PC-3 (cell line): ENCODE measurements around the gene CHST11. TPM values are rescaled to one million over a fixed set of nuclear protein-coding genes. Genes with fewer than 3 reads are reported as not detected.

Experiments
- ATAC-seq: fragments of 200-7000 bp; cut with Tn5 transposase; 2 replicates; pipeline ENCODE4 v1.9.1; 2020; ENCODE audit warnings: mild to moderate bottlenecking, moderate library complexity
- BruUV-seq: library from RNA; stranded (reverse); fragments of 400-500 nt; replicated peaks from 2 replicates; lab custom pipeline; 2021; lab: Mats Ljungman, UMichigan
- CTCF ChIA-PET: fragments of 300-600 bp; sonication (Branson Sonifier 250); formaldehyde crosslinking; loops from one replicate; lab custom pipeline; 2022; ENCODE audit warnings: antibody characterized with exemption; lab: Charles Lee
- POLR2A ChIA-PET: fragments of 300-600 bp; sonication (Branson Sonifier 250); formaldehyde crosslinking; loops from one replicate; lab custom pipeline; 2022; ENCODE audit warnings: antibody characterized with exemption; ENCODE audit not compliant: unreplicated experiment; lab: Charles Lee
- DNase-seq: peaks from one replicate; pipeline ENCODE4 v3.0.0-alpha.2; 2015
- H2AFZ ChIP-seq: fragments of 300-600 bp; sonication (generic); 2 replicates; pipeline ENCODE4 v1.6.0; 2016; ENCODE audit warnings: antibody characterized with exemption, low read length
- H3F3A ChIP-seq: fragments of 300-600 bp; sonication (generic); one replicate; pipeline ENCODE4 v1.6.0; 2017; ENCODE audit warnings: antibody characterized with exemption, low read length, control low read depth, mild to moderate bottlenecking; ENCODE audit not compliant: unreplicated experiment
- H3K27ac ChIP-seq: fragments of 300-600 bp; sonication (generic); 2 replicates; pipeline ENCODE4 v1.5.1; 2016; ENCODE audit warnings: mild to moderate bottlenecking, low read length
- H3K27me3 ChIP-seq: fragments of 300-600 bp; sonication (generic); 2 replicates; pipeline ENCODE4 v1.6.1; 2016; ENCODE audit warnings: low read length, mixed read lengths
- H3K36me3 ChIP-seq: fragments of 300-600 bp; sonication (generic); 2 replicates; pipeline ENCODE4 v1.6.1; 2016; ENCODE audit warnings: low read depth, mixed run types, low read length, mixed read lengths
- H3K4me1 ChIP-seq: fragments of 300-600 bp; sonication (generic); 2 replicates; pipeline ENCODE4 v1.5.1; 2016; ENCODE audit warnings: low read length; ENCODE audit not compliant: insufficient read depth
- H3K4me2 ChIP-seq: fragments of 300-600 bp; sonication (generic); 2 replicates; pipeline ENCODE4 v1.6.0; 2016; ENCODE audit warnings: low read length
- H3K4me3 ChIP-seq: fragments of 300-600 bp; sonication (generic); 2 replicates; pipeline ENCODE4 v1.5.1; 2016; ENCODE audit warnings: mild to moderate bottlenecking, low read length, mixed read lengths
- H3K79me2 ChIP-seq: fragments of 300-600 bp; sonication (generic); 2 replicates; pipeline ENCODE4 v1.6.1; 2017; ENCODE audit warnings: low read length, mixed read lengths
- H3K9ac ChIP-seq: fragments of 300-600 bp; sonication (generic); 2 replicates; pipeline ENCODE4 v1.6.0; 2016; ENCODE audit warnings: mild to moderate bottlenecking, low read length
- H3K9me2 ChIP-seq: fragments of 300-600 bp; sonication (generic); replicated peaks from 2 replicates; pipeline ENCODE4 v1.6.1; 2016; ENCODE audit warnings: mixed run types, low read length, mixed read lengths
- H3K9me3 ChIP-seq: fragments of 300-600 bp; sonication (generic); 2 replicates; pipeline ENCODE4 v1.6.1; 2016; ENCODE audit warnings: low read length, mixed read lengths
- H4K20me1 ChIP-seq: fragments of 300-600 bp; sonication (generic); 2 replicates; pipeline ENCODE4 v1.6.1; 2016; ENCODE audit warnings: low read length, mixed read lengths
- EZH2 ChIP-seq: fragments of 300-600 bp; sonication (generic); IDR thresholded peaks from one replicate; pipeline ENCODE4 v1.6.1; 2017; ENCODE audit warnings: antibody characterized with exemption, mild to moderate bottlenecking, low read length; ENCODE audit not compliant: unreplicated experiment
- EZH2phosphoT487 ChIP-seq: fragments of 300-600 bp; sonication (generic); IDR thresholded peaks from 2 replicates; pipeline ENCODE4 v1.6.1; 2018; ENCODE audit warnings: mild to moderate bottlenecking, antibody characterized with exemption, low read length, borderline replicate concordance
- intact Hi-C: fragments of 100-400 bp; cut with micrococcal nuclease; formaldehyde crosslinking; loops from 2 replicates; pipeline ENCODE4 v1.9.0; 2023
- total RNA-seq: library from RNA; depleted of rRNA; stranded (reverse); fragments of >200 nt; gene quantifications from 2 replicates; pipeline ENCODE4 v1.2.3, GENCODE V29; 2014
- TF ChIP-seq, protein P1 (sequence below): fragments of 300-600 bp; sonication (generic); conservative IDR thresholded peaks from 2 replicates; pipeline ENCODE4 v1.5.1; 2017; ENCODE audit warnings: antibody characterized with exemption, low read depth, mild to moderate bottlenecking, low read length

Gene CHST11
- total RNA-seq, 1 experiment from 2014 or later = 53.5 TPM

DNA sequence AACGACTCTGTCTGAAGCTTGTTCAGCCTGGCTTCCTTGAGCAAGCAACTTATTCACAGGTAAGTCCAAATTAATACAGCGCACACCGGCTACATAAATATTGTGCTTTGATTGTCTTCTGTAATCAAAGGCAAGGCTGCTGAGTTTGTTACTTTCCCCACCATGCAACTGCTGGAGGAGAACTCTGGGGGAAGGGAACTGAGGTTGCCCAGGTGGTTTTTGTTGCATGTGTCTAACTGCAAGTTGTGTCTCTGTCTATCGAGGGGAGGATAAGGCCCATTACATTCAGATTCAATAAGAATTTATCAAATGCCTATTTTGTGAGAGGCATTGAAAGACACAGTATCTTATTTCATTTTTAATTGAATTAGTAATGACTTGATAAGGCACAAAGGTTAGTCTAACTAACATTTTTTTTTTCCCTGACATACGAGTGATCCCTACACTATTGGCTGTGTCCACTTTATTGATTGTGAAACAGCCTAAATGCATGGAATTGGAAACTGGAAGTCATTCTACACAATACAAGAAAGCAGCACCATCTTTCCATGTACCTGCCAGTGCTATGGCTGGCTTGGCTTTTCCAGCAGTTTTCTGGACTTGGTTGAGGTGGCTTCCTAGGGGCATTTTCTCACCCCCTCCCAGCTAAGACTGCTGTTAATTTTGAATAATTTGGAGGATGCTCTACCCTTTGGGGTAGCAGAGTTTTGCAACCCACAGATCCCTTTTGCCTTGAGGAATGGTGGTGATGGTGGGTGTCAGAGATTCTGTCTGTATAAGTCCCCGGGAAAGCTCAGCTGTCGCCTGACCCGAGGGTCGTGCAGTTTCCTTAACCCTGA is 951 bp upstream of the CHST11 start:
- H2AFZ ChIP-seq = peak overlapping the region; percentile 95
- BruUV-seq = TSS peak; percentile 51

GRCh38 chr12:104456950-104457745 is 400 bp downstream of the CHST11 start:
- H3K79me2 ChIP-seq = peaks cover 44% of the 10 kb centered on the region
- POLR2A ChIA-PET = no interaction called here
- CTCF ChIA-PET = interaction anchor here (0.6 to 1.1 kb wide), 3 partner anchors 75 to 312 kb away, joined by 4 to 7 read pairs (median 4); no protein-coding TSS in a partner anchor
- peak overlapping the region; percentile 96 for H3K4me2 ChIP-seq
- H3K9me3 ChIP-seq = no peaks in the 10 kb centered on the region
- DNase-seq = peak; percentile 86
- H3K4me1 ChIP-seq = peaks cover 39% of the 10 kb centered on the region
- no peaks in the 10 kb centered on the region for H3F3A ChIP-seq
- no peaks in the 10 kb centered on the region for H4K20me1 ChIP-seq
- H3K27ac ChIP-seq = no peak overlapping the region
- no peaks in the 10 kb centered on the region for H3K27me3 ChIP-seq
- H3K4me3 ChIP-seq = peak overlapping the region; percentile 94
- no peak for TF ChIP-seq EZH2phosphoT487
- TF ChIP-seq, protein P1, sequence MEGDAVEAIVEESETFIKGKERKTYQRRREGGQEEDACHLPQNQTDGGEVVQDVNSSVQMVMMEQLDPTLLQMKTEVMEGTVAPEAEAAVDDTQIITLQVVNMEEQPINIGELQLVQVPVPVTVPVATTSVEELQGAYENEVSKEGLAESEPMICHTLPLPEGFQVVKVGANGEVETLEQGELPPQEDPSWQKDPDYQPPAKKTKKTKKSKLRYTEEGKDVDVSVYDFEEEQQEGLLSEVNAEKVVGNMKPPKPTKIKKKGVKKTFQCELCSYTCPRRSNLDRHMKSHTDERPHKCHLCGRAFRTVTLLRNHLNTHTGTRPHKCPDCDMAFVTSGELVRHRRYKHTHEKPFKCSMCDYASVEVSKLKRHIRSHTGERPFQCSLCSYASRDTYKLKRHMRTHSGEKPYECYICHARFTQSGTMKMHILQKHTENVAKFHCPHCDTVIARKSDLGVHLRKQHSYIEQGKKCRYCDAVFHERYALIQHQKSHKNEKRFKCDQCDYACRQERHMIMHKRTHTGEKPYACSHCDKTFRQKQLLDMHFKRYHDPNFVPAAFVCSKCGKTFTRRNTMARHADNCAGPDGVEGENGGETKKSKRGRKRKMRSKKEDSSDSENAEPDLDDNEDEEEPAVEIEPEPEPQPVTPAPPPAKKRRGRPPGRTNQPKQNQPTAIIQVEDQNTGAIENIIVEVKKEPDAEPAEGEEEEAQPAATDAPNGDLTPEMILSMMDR = peak; percentile 85
- peak overlapping the region; percentile 70 for H3K9ac ChIP-seq
- peak; percentile 66 for ATAC-seq
- H3K9me2 ChIP-seq = no peaks in the 10 kb centered on the region
- peak overlapping the region; percentile 95 for H2AFZ ChIP-seq
- no peaks in the 10 kb centered on the region for H3K36me3 ChIP-seq
- intact Hi-C loops = loop anchor here (1.0 to 10.0 kb wide), 6 partner anchors 30 to 420 kb away; no protein-coding TSS in a partner anchor
- BruUV-seq = no TSS peak

More for the DNA sequence above, 951 bp upstream of the CHST11 start:
- ATAC-seq = no peak
- Histone ChIP-seq H3K9ac (peak overlapping the region; percentile 70), H3K4me2 (peak overlapping the region; percentile 96), H3K4me3 (peak overlapping the region; percentile 94), H3K79me2 (peaks cover 34% of the 10 kb centered on the region), H3K36me3 (no peaks in the 10 kb centered on the region), H3K27me3 (no peaks in the 10 kb centered on the region), H4K20me1 (no peaks in the 10 kb centered on the region), H3F3A (no peaks in the 10 kb centered on the region), H3K4me1 (peaks cover 39% of the 10 kb centered on the region), H3K9me3 (no peaks in the 10 kb centered on the region), H3K27ac (no peak overlapping the region), H3K9me2 (no peaks in the 10 kb centered on the region)
- POLR2A ChIA-PET = no interaction called here
- intact Hi-C loops = loop anchor here (1.0 to 10.0 kb wide), 4 partner anchors 28 to 421 kb away; no protein-coding TSS in a partner anchor
- DNase-seq = peak; percentile 15
- no peak for TF ChIP-seq EZH2
- TF ChIP-seq EZH2phosphoT487 = no peak
- TF ChIP-seq, protein P1 = no peak
- CTCF ChIA-PET = interaction anchor here (1.0 kb wide), 1 partner anchor 74 kb away, joined by 4 read pairs; no protein-coding TSS in a partner anchor
